ENCODE data around the gene CPED1. TPM values are rescaled to one million over a fixed set of nuclear protein-coding genes. Genes with fewer than 3 reads are reported as not detected.

Gene CPED1
- total RNA-seq, 4 donors from 2014 or later: 4.4 to 20.2 (median 14.0) TPM

- H3K27me3 ChIP-seq: no peaks in the 10 kb centered on the region
- DNase-seq: no peak
- no peaks in the 10 kb centered on the region for H3K4me1 ChIP-seq
- in situ Hi-C loops (cut with MboI; ENCODE audit: low pct_ligation_motif_present in 1 of 4, low pct_unique_long_range_greater_than_20kb in 1 of 4, low sequenced_read_pairs in 3 of 4): no loop called here
- intact Hi-C loops (cut with DNase I; ENCODE audit: low total_unique reads): no loop called here
- 81 to 83% methylated on average over 3 of the region's 3 CpGs for WGBS, 2 donors (ENCODE audit: low coverage in 1 of 2)
- no peaks in the 10 kb centered on the region for H3K9me3 ChIP-seq
- no peak overlapping the region for H3K27ac ChIP-seq
- H3K4me3 ChIP-seq: no peak overlapping the region
- H3K36me3 ChIP-seq: no peaks in the 10 kb centered on the region
- TF ChIP-seq POLR2AphosphoS5 (IDR thresholded peaks at IDR 0.05) (no peak), EP300 (IDR thresholded peaks at IDR 0.05; ENCODE audit: low read depth) (no peak), POLR2A (IDR thresholded peaks at IDR 0.05) (no peak)
- TF ChIP-seq, protein P1, sequence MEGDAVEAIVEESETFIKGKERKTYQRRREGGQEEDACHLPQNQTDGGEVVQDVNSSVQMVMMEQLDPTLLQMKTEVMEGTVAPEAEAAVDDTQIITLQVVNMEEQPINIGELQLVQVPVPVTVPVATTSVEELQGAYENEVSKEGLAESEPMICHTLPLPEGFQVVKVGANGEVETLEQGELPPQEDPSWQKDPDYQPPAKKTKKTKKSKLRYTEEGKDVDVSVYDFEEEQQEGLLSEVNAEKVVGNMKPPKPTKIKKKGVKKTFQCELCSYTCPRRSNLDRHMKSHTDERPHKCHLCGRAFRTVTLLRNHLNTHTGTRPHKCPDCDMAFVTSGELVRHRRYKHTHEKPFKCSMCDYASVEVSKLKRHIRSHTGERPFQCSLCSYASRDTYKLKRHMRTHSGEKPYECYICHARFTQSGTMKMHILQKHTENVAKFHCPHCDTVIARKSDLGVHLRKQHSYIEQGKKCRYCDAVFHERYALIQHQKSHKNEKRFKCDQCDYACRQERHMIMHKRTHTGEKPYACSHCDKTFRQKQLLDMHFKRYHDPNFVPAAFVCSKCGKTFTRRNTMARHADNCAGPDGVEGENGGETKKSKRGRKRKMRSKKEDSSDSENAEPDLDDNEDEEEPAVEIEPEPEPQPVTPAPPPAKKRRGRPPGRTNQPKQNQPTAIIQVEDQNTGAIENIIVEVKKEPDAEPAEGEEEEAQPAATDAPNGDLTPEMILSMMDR (IDR thresholded peaks at IDR 0.05): no peak
Observed at GRCh38 chr7:121158665-121159064, 170.2 kb downstream of the CPED1 start.

DNA sequence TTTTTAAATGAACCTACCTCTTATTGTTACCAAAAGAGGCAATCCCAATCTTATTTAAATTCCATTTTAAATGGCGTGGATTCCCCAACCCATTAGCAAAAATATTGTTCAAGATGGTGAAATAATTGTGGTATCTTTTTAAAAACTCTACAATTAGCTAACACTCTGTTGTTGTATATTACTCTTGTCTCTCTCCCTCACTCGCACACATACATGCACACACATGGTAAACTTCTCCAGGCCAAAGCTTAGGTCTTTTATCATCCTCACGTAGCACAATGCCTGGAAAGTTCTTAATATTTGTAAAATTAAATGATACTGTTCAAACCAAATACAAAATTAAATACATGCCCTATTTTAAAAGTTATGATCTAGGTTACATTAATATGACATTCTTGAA, 171.0 kb downstream of the CPED1 start:
- H3K9me3 ChIP-seq: no peaks in the 10 kb centered on the region

GRCh38 chr7:121160150-121161008, 171.9 kb downstream of the CPED1 start:
- WGBS, 2 donors (ENCODE audit: low coverage in 1 of 2): 72 to 85% methylated on average over 3 to 4 of the region's 4 CpGs
- TF ChIP-seq POLR2AphosphoS5 (IDR thresholded peaks at IDR 0.05) (no peak), POLR2A (IDR thresholded peaks at IDR 0.05) (no peak), EP300 (IDR thresholded peaks at IDR 0.05; ENCODE audit: low read depth) (no peak)
- TF ChIP-seq, protein P1 (IDR thresholded peaks at IDR 0.05): no peak
- H3K4me1 ChIP-seq: no peaks in the 10 kb centered on the region

More for the DNA sequence above, 171.0 kb downstream of the CPED1 start:
- no peaks in the 10 kb centered on the region for H3K4me1 ChIP-seq
- 77 to 90% methylated on average over 3 of the region's 3 CpGs for WGBS, 2 donors (ENCODE audit: low coverage in 1 of 2)
- no peak overlapping the region for H3K4me3 ChIP-seq
- DNase-seq: no peak
- intact Hi-C loops (cut with DNase I; ENCODE audit: low total_unique reads) (no loop called here), in situ Hi-C loops (cut with MboI; ENCODE audit: low pct_ligation_motif_present in 1 of 4, low pct_unique_long_range_greater_than_20kb in 1 of 4, low sequenced_read_pairs in 3 of 4) (no loop called here)
- no peak overlapping the region for H3K27ac ChIP-seq
- no peaks in the 10 kb centered on the region for H3K27me3 ChIP-seq
- no peak for TF ChIP-seq EP300 (IDR thresholded peaks at IDR 0.05; ENCODE audit: low read depth)
- TF ChIP-seq POLR2AphosphoS5 (IDR thresholded peaks at IDR 0.05): no peak
- TF ChIP-seq, protein P1 (IDR thresholded peaks at IDR 0.05): no peak
- no peak for TF ChIP-seq POLR2A (IDR thresholded peaks at IDR 0.05)
- H3K36me3 ChIP-seq: no peaks in the 10 kb centered on the region

GRCh38 chr7:121163699-121164098, 175.2 kb downstream of the CPED1 start:
- no peak overlapping the region for H3K27ac ChIP-seq
- in situ Hi-C loops (cut with MboI; ENCODE audit: low pct_ligation_motif_present in 1 of 4, low pct_unique_long_range_greater_than_20kb in 1 of 4, low sequenced_read_pairs in 3 of 4): no loop called here

More at GRCh38 chr7:121160150-121161008, 171.9 kb downstream of the CPED1 start:
- no peak overlapping the region for H3K4me3 ChIP-seq
- in situ Hi-C loops (cut with MboI; ENCODE audit: low pct_ligation_motif_present in 1 of 4, low pct_unique_long_range_greater_than_20kb in 1 of 4, low sequenced_read_pairs in 3 of 4): no loop called here
- no peak overlapping the region for H3K27ac ChIP-seq
- intact Hi-C loops (cut with DNase I; ENCODE audit: low total_unique reads): no loop called here
- H3K27me3 ChIP-seq: no peaks in the 10 kb centered on the region
- DNase-seq: no peak
- H3K9me3 ChIP-seq: no peaks in the 10 kb centered on the region
- H3K36me3 ChIP-seq: no peaks in the 10 kb centered on the region

More at GRCh38 chr7:121163699-121164098, 175.2 kb downstream of the CPED1 start:
- DNase-seq: no peak
- Histone ChIP-seq H3K36me3 (no peaks in the 10 kb centered on the region), H3K27me3 (no peaks in the 10 kb centered on the region), H3K4me3 (no peak overlapping the region), H3K9me3 (no peaks in the 10 kb centered on the region), H3K4me1 (no peaks in the 10 kb centered on the region)
- TF ChIP-seq, protein P1 (IDR thresholded peaks at IDR 0.05): no peak
- TF ChIP-seq EP300 (IDR thresholded peaks at IDR 0.05; ENCODE audit: low read depth): no peak
- intact Hi-C loops (cut with DNase I; ENCODE audit: low total_unique reads): no loop called here

Data from transverse colon (tissue), 4 donors.